NCI-H82 treated with DMSO at 0.1 percent for 48 hours (cell line): Measurements from ENCODE around the gene RBM12.

ENCODE experiments used
- DNase-seq: peaks from one replicate; lab custom pipeline; 2025; ENCODE audit not compliant: unreplicated experiment; lab: John Stamatoyannopoulos, UW

The RBM12 gene

DNA sequence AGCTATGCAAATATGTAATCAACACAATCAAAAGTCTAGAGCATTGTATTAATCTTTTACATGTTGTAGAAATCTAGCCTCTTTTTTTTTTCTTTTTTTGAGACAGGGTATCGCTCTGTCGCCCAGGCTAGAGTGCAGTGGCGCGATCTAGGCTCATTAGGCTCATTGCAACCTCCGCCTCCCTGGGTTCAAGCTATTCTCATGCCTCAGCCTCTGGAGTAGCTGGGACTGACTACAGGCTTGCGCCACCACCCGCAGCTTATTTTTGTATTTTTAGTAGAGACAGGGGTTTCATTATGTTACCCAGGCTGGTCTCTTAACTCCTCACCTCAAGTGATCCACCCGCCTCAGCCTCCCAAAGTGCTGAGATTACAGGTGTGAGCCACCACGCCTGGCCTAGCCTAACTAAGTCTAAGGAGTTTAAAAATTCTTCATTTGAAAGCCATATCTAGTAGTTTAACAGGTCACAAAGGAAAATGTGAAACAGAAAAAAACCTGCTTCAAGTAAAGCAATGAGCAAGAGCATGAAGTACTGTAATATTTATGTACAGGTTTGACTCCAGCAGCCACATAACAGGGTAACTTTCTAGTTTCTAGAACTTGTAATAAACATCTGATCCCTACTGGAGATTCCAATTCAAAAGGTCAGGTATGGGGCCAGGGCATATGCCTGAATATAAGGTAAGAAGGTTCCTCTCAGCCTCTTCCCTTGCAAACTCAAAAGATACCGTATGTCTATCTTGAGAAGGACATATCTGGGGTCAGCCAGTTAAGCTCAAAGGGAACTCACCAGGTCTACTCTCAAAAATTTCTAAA is 4.4 kb downstream of the RBM12 start:
- DNase-seq = no peak

DNA sequence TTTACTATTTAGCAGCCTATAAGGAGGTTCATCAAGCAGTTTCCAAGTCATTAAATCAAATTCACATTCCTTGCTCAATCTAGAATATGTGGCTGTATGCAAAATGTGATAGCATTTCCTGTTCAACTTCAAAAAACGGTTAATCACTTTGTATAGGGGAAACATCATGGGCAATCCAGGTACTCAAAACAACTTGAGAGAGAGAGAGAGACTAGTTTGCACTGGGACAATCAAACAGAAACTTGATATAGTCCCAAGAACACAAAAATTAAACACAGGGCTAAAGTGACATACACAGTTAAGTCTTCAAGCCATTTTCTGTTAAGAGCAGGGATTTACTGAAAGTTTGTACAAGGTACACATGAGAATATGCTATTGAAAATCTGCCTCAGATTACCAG is 7.4 kb downstream of the RBM12 start:
- no peak for DNase-seq

DNA sequence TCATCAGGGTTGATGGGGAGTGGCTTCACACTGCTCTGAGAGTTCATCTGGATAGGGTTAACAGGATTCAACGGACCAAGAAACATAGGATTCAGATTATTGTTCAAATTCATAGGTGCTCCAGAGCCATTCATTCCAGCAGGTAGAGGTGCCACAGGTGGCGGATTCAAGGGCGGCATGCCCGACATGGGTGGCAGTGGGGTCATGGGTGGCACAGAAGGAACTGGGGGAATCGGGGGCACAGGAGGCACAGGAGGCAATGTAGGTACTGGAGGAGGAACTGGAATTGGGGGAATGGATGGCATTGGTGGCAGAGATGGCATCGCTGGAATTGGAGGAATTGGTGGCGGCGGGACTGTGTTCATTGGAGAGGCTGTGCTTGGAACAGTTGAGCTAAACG is 10.3 kb downstream of the RBM12 start:
- DNase-seq = no peak

DNA sequence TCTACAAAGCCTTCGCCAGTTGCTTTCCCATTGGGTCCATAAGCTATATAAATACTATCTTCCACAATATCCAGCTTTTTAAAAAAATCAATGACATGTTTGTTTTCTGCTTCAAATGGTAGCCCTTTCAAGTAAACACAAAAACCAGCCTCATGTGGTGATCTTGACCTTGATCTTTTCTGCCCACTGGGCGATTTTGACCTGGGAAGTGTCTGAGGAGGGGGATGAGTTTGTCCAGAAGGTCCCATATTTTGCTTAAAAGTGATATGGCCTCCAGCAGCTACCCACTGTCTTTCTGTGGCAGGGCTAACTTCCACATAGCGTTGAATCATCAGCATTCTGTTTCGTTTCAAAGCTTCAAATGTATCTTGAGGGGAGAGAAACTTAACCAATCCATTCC is 10.8 kb downstream of the RBM12 start:
- no peak for DNase-seq

DNA sequence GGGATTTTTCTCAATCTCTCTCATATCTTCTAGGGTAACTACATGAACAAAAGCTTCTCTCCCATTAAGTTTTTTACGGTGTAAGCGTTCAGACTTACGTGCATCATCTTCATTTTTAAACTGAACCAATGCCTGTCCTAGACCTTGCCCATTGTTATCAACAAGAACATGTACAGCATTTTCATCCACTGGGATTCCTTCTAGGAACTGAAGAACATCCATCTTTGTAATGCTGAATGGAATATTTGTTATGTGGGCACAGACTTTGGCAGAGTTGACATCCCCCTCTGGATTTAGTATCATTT is 11.3 kb downstream of the RBM12 start:
- DNase-seq = no peak

DNA sequence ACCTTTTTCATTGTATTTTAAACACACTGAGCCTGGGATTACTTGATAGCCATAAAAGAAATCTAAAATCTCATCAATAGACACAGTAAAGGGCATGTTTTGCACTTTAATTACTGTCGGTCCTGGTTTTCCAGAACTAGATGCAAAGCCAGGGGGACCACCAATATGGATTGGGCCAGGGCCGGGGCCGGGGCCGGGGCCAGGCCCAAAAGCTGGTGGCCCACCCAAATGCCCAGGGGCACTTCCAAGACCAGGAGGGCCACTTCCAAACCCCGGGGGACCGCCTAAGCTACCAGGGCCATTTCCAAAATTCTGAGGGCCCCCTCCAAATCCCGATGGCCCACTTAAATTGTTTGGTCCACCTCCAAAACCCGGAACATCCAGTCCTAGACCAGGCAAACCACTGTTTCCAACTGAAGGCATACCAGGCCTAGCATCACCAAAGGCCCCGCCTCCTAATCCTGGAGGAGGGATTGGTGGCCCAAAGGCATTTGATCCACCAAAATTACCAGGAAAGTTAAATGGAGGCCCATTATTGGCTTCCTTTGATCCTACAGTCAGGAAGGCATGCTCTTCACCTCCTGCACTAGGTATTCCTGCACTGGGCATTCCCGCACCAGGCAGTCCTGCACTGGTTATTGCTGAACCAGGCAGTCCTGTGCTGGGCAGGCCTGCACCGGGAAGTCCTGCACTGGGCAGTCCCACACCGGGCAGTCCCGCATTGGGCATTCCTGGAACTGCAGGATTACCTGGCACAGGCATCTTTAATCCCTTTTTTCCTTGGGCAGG is 11.9 kb downstream of the RBM12 start:
- no peak for DNase-seq

DNA sequence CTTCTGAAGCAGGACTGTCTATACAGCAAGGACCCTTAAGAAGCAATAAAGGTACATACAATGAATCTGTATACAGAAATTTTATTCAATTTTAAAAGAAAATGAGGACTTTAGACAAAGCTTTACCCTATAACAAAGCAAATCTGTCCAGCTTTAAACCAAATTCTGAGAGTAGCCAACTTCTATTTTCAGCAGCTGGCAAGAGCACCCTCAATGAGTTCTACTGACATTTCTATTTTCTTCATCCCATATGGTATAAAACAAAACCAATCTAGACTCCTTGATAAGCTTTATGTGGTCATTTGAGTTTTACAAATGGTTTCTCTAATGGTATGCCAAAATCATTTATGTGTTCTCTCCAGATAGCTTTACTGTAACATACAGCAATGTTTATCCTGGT is 12.7 kb downstream of the RBM12 start:
- no peak for DNase-seq

DNA sequence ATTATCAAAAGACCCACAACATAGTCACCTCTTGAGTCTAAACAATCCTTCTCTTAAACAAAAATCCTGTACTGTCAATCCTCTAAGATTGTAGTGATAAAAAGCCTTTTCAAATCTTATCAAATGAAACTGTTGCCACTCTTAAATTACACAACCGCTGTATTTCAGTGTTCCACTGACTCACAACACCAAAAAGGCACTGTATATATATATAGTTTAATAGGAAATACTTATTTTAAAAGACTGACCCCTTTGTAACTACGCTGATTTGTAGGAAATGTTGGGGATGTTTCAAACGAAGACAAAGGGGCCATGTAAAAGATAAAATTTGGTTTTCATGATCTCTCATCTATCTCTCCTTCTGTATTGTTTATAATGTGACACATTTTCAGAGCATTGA is 14.1 kb downstream of the RBM12 start:
- DNase-seq = no peak

DNA sequence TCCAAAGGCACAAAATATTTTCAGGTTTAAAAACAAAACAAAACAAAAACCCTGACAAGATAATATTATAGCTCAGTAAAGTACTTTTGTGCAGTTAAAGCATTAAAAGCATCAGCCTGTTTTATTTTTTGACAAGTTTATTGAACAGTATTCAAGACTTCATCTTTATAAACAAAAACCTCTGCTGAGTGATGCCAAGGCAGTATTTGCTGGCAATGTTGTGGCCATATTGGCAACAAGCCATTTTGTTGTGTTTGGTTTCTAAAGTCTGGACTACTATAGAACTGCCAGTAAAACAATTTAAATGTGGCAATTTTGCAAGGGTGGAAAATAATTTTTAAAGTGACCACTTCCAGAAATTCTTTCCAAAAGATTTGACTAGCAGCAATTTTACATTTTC is 15.9 kb downstream of the RBM12 start:
- DNase-seq = no peak

DNA sequence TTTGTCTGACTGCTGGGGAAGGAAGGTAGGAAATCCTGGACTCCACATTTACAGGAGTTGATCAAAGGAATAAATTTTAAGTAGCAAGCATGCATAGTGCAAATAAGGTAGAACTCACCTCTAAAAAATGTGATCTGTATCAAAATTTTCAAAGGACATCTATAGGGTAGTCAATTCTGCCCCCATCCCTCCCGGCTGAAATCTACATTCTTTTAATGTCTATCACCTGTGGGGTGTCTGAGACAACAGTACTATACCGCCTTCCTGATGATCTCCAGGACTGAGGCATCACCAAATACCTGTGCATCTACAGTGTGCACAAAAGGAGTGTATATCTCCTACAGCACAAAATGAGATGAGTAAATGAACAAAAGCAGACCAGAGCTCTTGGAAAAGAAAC is 19.9 kb downstream of the RBM12 start:
- no peak for DNase-seq

DNA sequence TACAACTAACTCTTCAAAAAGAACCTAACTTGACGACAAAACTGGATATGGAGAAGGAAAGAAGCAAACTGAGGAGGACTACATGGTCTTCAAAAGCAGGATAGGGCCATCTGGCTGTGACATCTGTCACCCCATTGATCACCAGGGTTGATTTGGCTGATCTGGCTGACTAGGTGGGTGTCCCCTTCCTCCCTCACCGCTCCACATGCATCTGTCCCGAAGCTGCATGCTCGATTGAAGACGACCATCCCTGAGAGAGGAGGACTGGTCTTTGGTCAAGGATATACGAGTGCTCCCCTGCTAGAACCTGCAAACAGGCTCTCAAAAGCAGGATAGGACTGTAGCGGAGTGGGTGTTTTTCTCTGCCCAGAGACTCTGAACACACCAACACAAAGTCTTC is 21.7 kb downstream of the RBM12 start:
- DNase-seq = peak; percentile 16

DNA sequence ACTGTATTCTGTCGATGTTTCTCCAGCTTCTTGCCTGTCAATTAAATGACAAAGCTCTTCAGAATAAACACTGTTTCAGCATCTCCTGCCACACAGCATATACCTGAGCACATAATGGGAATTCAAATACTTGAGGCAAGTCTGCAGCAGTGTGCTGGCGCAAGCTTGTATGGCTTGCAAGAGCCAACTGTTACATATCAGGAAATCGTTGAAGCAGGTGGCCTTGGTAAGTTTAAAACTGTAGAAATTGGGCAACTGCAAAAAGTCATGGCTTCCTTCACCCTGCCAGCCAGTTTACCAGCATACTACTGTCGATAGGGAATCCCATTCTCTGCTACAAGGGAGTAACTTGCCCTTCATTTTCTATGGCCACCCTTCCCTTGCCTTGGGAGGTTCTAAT is 23.0 kb downstream of the RBM12 start:
- no peak for DNase-seq

DNA sequence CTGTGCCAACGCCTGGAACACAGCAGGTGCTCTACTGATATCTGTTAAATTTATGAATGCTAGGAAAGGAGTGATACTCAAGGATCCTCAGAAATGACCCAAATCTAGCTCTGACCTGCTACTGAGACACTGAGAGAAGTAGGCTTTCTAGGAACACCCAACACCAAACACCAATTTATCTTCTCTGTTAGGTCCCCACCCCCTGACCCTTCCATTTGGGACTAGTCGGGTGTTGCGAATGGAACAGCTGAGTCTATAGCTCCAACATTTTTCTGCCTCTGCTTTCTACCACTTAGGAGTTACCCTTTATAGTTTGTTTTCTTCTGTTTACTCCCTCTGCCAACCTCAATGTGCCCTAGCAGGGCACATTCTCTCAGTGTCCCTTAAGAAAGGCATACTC is 24.0 kb downstream of the RBM12 start:
- no peak for DNase-seq

DNA sequence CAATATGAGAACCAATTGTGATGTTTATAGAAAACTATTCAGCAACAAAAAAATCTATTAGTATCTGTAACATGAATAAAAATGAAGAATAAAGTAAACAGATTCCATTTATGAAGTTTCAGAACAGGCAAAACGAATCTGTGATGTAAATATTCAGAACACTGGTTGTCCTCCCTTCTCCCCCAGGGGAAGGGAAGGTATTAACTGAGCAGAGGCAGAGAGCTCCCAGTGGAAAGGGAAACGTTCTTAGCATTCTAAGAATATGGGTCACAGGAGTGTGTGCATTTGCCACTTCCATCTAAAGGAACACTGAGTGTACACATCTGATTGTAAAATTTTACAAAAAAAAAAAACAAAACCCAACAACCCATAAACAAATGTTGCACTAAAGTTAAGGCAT is 25.9 kb downstream of the RBM12 start:
- no peak for DNase-seq

DNA sequence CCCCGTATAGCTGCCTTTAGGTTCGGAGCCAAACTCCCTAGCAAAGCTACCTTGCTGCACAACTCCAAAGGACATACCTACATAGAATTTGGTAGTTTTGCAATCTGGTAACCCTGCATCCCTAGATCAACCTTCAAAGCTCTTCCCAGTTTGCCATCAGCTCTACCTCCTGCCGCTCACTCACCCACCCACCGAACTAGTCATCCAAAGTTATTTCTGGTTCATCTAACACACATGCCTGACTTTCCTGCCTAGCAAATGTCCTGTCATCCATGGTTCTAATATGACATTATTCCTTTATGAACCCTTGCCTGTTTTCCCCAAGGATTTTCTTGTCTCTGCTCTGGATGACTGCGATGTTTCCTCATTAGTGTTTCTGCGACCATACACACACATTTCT is 27.4 kb downstream of the RBM12 start:
- DNase-seq = no peak

DNA sequence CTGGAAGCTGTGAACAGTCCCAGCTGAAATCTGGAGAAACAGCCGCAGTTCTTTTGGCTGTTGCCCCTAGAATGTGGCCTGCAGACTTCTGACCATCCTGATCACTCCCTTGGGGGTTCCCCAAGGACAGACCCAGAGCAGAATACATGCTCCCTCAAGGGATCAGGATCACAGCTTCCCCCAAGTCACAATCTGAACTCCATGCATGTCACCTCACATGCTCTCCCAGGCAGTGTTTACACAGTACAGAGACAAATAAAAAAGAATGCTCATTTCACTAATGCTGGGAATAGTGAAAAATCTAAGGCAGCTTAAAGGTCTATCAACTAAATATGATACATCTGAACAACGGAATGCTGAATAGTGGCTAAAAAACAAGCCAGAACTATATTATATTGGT is 28.6 kb downstream of the RBM12 start:
- no peak for DNase-seq

DNA sequence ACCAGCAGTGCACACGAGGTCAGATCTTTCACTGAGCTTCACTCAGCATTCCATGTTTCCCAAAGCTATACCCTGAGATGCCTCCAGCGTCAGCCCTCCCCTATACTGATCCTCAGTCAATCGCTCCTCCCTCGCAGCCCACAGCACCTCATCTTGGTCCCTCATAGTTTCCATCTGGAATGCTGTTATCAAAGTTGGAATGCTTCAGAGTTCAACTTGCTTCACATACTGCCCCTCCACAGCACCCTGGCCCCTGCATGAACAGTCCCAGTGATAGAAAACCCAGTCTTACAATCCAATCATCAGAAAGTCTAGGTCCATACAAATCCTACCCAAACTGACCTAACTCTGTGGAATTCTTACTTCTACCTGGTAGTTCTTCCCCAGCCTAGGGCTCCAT is 29.0 kb downstream of the RBM12 start:
- no peak for DNase-seq

DNA sequence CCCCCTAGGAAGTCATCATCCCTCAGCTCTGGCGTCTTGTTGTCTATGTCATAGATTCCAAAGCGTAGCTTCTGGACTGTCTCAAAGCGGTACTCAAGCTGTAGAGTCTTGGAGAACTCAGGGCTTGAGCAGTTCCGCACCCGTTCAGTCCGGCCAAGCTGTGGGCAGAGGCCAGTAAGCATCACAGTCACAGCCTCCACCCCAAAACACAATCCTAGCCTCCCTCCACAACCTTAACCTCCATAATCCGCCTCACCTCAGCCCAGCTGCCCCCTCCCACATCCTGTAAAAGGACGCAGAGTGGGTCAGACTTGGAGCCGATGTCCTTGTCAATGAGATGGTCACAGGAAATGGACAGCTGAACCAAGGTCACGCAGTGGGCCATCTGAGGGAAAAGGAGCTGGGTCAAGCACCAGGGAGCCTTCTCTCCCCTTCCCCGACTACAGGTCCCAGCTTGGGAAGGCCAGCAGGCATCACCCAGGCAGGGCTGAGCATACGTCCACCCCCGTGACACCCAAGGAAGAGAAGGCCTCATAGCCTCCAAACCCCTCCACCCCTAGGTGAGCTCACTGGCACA is 32.1 kb downstream of the RBM12 start:
- DNase-seq = no peak

DNA sequence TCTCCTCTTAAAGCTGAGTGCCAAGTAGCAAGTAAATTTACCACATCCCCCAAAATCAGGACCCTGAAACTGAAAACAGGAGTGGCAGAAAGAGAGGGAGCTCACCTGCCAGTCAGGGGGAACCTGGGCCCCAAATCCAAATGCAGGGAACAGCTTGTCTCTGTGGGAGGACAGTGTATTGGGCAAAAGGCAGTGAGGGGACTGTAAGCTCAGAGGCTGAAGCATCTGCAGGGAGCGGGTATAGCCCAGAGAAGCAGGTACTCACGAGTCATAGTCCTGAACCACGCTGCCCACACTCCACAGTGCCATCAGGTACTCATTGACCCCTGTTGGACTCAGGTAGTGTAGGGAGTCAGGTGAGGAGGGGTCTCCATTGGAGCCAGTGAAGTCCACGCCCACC is 34.1 kb downstream of the RBM12 start:
- DNase-seq = no peak

DNA sequence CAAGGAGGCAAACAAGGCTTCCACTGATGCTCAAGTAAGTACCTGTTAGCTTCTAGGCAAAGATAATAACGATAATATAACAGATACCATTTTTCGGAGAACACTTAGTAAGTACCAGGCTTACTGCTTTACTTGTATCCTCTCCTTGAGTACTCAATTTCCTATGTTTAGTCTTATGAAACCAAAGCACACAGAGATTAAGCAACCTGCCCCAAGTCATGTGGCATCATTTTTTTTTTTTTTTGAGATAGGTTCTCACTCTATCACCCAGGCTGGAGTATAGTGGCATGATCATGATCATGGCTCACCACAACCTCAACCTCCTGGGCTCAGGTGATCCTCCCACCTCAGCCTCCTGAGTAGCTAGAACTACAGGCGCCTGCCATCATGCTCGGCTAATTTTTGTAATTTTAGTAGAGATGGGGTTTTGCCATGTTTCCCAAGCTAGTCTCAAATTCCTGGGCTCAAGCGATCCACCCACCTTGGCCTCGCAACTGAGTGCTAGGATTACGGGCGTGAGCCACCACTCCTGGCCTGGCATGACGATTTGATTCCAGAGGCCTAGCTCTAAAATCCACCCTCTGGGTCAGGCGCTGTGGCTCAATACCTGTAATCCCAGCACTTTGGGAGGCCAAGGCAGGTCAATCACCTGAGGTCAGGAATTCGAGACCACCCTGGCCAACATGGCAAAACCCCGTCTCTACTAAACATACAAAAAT is 35.1 kb downstream of the RBM12 start:
- no peak for DNase-seq

DNA sequence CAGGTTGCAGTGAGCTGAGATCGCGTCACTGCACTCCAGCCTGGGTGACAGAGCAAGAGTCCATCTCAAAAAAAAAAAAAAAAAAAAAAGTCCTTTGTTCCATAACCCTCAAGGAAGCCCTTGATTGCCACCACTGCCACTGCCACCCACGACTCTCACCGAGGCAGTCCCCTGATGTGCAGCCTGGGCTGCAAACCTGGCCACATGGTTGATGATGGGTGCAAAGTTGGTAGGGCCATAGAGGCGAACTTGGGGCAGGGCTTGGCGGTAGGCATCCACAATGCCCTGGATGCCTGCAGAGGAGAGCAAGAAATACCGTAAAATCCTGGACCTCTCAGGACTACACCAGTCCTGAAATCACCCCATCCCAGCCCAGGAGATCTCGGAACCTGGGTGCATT is 37.6 kb downstream of the RBM12 start:
- DNase-seq = no peak
